Activated B cell treated with CpG ODN at 0.5 μM for 24 hours (primary cell): Measurements from ENCODE around the gene SIRPD. TPM values are rescaled to one million over a fixed set of nuclear protein-coding genes. Genes with fewer than 3 reads are reported as not detected.

Experiments used
- ATAC-seq: fragments of 200-7000 bp; cut with Tn5 transposase; one replicate; pipeline ENCODE4 v1.10.0; 2021; ENCODE audit warnings: low read depth, mild to moderate bottlenecking, moderate library complexity
- CTCF ChIA-PET: fragments of 350-600 bp; sonication (Branson Sonifier 250); formaldehyde crosslinking; loops from one replicate; lab custom pipeline; 2021; ENCODE audit warnings: antibody characterized with exemption; lab: Charles Lee
- POLR2A ChIA-PET: fragments of 350-600 bp; sonication (Branson Sonifier 250); formaldehyde crosslinking; loops from one replicate; lab custom pipeline; 2021; ENCODE audit warnings: antibody characterized with exemption; lab: Charles Lee
- DNase-seq: peaks from one replicate; pipeline ENCODE4 v3.0.0; 2022
- H3K27ac Mint-ChIP-seq: one replicate; pipeline ENCODE4 v1.8.0; 2020; ENCODE audit warnings: mixed read lengths
- H3K27me3 Mint-ChIP-seq: one replicate; pipeline ENCODE4 v1.8.0; 2021; ENCODE audit warnings: mixed read lengths
- H3K36me3 Mint-ChIP-seq: one replicate; pipeline ENCODE4 v1.8.0; 2021; ENCODE audit warnings: low read depth, mixed read lengths
- H3K4me1 Mint-ChIP-seq: one replicate; pipeline ENCODE4 v1.8.0; 2021; ENCODE audit warnings: mixed read lengths
- H3K4me3 Mint-ChIP-seq: one replicate; pipeline ENCODE4 v1.8.0; 2020; ENCODE audit warnings: mild to moderate bottlenecking, mixed read lengths
- H3K9me3 Mint-ChIP-seq: one replicate; pipeline ENCODE4 v1.8.0; 2020; ENCODE audit warnings: mixed read lengths
- CTCF ChIP-seq: fragments of 200-600 bp; IDR thresholded peaks from one replicate; pipeline ENCODE4 v1.8.0; 2022; ENCODE audit warnings: antibody characterized with exemption, mild to moderate bottlenecking
- intact Hi-C: fragments of 100-400 bp; cut with micrococcal nuclease; formaldehyde crosslinking; loops from one replicate; pipeline ENCODE4 v1.15.1; 2024
- total RNA-seq: library from RNA; stranded (reverse); gene quantifications from 2 replicates; pipeline ENCODE4 v1.2.3, GENCODE V29; 2022

Gene SIRPD
- total RNA-seq, 1 donor from 2014 or later = not detected

- Mint-ChIP-seq H3K36me3 (no peaks in the 10 kb centered on the region), H3K4me3 (no peak overlapping the region), H3K27me3 (peaks cover 21% of the 10 kb centered on the region), H3K9me3 (peaks cover 7% of the 10 kb centered on the region), H3K27ac (no peak overlapping the region), H3K4me1 (peaks cover 11% of the 10 kb centered on the region)
- intact Hi-C loops = no loop called here
- no peak for DNase-seq
- TF ChIP-seq CTCF = no peak
- ChIA-PET CTCF (no interaction called here), POLR2A (no interaction called here)
- no peak for ATAC-seq
Observed at GRCh38 chr20:1517010-1517409, 40.5 kb downstream of the SIRPD start.

- Mint-ChIP-seq H3K9me3 (peaks cover 7% of the 10 kb centered on the region), H3K27ac (no peak overlapping the region), H3K4me1 (no peaks in the 10 kb centered on the region), H3K4me3 (no peak overlapping the region), H3K36me3 (no peaks in the 10 kb centered on the region), H3K27me3 (peaks cover 28% of the 10 kb centered on the region)
- CTCF ChIA-PET = interaction anchor here (2.3 kb wide), 1 partner anchor 10 kb away, joined by 11 read pairs; no protein-coding TSS in a partner anchor
- DNase-seq (no peak), ATAC-seq (no peak)
- intact Hi-C loops = no loop called here
- POLR2A ChIA-PET = no interaction called here
- no peak for TF ChIP-seq CTCF
Observed at GRCh38 chr20:1513801-1514200, 43.7 kb downstream of the SIRPD start.

GRCh38 chr20:1509237-1509636 lies 48.3 kb downstream of the SIRPD start:
- Mint-ChIP-seq H3K9me3 (peaks cover 7% of the 10 kb centered on the region), H3K36me3 (no peaks in the 10 kb centered on the region), H3K27ac (no peak overlapping the region), H3K4me3 (no peak overlapping the region), H3K4me1 (no peaks in the 10 kb centered on the region), H3K27me3 (peaks cover 17% of the 10 kb centered on the region)
- ATAC-seq (peak; percentile 57), DNase-seq (no peak)
- no peak for TF ChIP-seq CTCF
- ChIA-PET POLR2A (no interaction called here), CTCF (interaction anchor here (3.2 kb wide), 1 partner anchor 268 kb away, joined by 23 read pairs; no protein-coding TSS in a partner anchor)
- intact Hi-C loops = loop anchor here (1.0 kb wide), 2 partner anchors 225 to 268 kb away; no protein-coding TSS in a partner anchor

- Mint-ChIP-seq H3K27me3 (peaks cover 15% of the 10 kb centered on the region), H3K4me3 (no peak overlapping the region), H3K4me1 (no peaks in the 10 kb centered on the region), H3K27ac (no peak overlapping the region), H3K36me3 (no peaks in the 10 kb centered on the region), H3K9me3 (peaks cover 6% of the 10 kb centered on the region)
- TF ChIP-seq CTCF = no peak
- CTCF ChIA-PET = interaction anchor here (1.0 to 3.2 kb wide), 2 partner anchors 196 to 268 kb away, joined by 4 to 23 read pairs; no protein-coding TSS in a partner anchor
- ATAC-seq (no peak), DNase-seq (no peak)
- intact Hi-C loops = no loop called here
- POLR2A ChIA-PET = interaction anchor here (0.6 kb wide), 1 partner anchor 211 kb away, joined by 3 read pairs; no protein-coding TSS in a partner anchor
Observed at GRCh38 chr20:1508574-1508973, 48.9 kb downstream of the SIRPD start.

GRCh38 chr20:1507276-1507675 lies 50.2 kb downstream of the SIRPD start:
- ATAC-seq = no peak
- no peak for TF ChIP-seq CTCF
- H3K27me3 Mint-ChIP-seq = peaks cover 19% of the 10 kb centered on the region

More at GRCh38 chr20:1507276-1507675, 50.2 kb downstream of the SIRPD start:
- Mint-ChIP-seq H3K36me3 (no peaks in the 10 kb centered on the region), H3K9me3 (no peaks in the 10 kb centered on the region), H3K27ac (no peak overlapping the region), H3K4me3 (no peak overlapping the region), H3K4me1 (peaks cover 2% of the 10 kb centered on the region)
- POLR2A ChIA-PET = no interaction called here
- intact Hi-C loops = no loop called here
- CTCF ChIA-PET = interaction anchor here (0.8 to 2.1 kb wide), 3 partner anchors 40 to 81 kb away, joined by 3 to 7 read pairs (median 4); partner anchors contain the start of gene NSFL1C
- DNase-seq = no peak
